GM21367 (cell line): Measurements from ENCODE around the gene PLXDC1.

Experiments used
- ATAC-seq: cut with Tn5 transposase; IDR thresholded peaks from one replicate; pipeline ENCODE4 v1.9.1; 2021; ENCODE audit not compliant: unreplicated experiment

The PLXDC1 gene

DNA sequence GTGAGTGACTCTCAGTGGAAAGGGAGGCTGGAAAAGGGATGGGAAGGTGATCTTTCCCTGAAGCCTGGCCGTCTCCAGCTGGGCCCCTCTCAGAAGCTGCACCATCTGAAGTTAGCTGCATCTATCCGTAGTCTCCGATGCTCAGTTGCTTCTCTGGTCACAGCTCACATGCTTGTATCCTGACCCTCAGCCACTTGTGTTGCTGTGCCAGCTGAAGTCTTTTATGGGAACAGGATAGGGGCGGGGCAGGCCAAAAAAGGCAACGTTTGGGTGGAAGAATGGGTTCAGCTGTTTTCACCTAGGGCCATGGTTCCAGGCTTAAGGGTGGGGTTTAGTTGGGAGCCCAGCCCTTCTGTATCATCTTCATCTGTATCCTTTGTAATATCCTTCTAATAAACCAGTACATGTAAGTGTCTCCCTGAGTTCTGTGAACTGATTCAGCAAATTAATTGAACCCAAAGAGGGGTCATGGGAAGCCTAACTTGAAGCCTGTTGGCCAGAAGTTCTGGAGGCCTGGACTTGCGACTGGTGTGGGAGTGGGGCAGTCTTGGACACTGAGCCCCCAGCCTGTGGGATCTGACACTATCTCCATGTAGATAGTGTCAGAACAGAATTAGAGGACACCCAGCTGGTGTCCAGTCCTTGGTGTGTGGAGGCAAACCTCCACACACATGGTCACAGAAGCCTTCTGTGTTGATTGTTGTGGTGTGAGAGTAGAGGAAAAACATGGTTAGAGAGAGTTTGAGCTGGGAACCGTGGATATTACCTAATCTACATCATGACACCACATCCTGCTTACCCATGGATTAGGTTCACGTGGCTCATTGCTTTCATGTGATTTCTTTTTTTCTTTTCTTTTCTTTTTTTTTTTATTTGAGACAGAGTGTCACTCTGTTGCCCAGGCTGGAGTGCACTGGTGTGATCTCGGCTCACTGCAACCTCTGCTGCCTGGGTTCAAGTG lies 135.0 kb downstream of the PLXDC1 start:
- no peak for ATAC-seq

DNA sequence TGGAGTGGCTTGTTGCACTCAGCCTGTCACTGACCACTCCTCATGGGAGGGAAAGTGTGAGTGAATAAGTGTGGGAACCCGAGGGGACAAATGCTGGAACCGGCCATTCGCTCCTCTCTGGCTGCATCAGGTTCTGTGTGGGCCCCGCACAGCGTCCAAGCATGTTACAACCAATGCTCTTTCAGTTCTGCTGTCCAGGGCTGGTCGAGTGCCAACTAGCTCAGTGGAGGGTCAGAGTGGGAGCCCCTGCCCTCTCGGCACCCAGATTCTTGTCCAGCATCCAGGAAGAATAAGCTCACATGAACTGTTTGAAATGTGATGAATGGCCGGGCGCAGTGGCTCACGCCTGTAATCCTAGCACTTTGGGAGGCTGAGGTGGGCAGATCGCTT lies 135.9 kb downstream of the PLXDC1 start:
- ATAC-seq: no peak

DNA sequence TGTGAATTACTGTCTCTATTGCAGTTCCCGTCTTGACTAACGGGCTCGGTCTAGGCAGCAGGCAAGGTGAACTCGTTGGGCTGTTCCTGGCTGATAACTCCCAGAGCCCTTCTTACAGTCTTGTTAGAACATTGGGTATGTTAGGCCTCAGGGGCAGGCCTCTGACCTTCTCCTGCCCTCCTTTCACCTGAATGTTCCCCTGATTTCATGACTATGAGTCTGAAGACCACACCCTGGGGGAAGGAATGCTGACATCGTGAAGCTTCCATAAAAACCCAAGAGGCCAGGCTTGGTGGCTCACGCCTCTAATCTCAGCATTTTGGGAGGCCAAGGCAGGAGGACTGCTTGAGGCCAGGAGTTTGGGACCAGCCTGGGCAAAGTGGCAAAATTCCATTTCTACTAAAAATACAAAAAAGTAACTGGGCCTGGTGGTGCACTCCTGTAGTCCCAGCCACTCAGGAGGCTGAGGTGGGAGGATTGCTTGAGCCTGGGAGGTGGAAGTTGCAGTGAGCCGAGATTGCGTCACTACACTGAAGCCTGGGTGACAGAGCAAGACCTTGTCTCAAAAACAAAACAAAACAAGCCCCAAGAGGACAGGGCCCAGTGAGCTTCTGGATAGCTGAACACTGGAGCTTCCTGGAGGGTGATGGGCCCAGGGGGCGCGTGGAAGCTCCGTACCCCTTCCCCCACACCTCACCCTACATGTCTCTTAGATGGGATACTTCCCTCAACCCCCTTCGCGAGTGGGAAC lies 136.5 kb downstream of the PLXDC1 start:
- ATAC-seq: no peak

DNA sequence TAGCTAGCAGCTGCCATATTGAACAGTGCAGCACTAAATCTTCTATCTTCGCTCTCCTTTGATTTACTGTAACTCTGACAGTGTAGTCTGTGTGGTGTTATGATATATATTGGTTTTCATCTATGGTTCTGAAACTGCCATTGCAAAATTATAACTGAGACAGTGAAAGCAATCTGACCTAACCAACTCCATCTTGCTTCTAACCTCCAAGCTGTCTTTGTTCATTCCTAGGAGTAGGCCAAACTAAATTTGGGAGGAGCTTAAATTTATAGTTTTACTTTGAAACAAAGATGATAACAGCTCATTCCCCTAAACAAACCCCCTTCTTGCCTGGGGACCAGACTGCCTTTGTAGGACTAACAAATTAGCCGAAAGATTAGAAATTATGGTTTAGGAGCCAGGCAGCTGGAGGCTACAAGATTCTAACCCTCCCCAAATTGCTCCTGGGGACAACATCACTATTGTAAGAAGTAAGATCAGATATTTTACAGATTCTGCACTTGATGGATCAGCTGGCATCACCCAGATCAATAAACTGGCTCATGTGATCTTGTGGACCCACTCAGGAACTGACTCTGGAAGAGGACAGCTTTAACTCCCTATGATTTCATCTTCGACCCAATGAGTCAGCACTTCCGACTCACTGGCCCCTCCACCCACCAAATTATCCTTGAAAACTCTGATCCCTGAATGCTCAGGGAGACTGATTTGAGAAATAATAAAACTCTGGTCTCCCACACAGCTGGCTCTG lies 137.2 kb downstream of the PLXDC1 start:
- no peak for ATAC-seq
